NCI-H128 (cell line): Measurements from ENCODE around the gene PSAP.

Experiments used
- DNase-seq: peaks from one replicate; lab custom pipeline; 2025; ENCODE audit not compliant: unreplicated experiment; lab: John Stamatoyannopoulos, UW

PSAP gene

DNA sequence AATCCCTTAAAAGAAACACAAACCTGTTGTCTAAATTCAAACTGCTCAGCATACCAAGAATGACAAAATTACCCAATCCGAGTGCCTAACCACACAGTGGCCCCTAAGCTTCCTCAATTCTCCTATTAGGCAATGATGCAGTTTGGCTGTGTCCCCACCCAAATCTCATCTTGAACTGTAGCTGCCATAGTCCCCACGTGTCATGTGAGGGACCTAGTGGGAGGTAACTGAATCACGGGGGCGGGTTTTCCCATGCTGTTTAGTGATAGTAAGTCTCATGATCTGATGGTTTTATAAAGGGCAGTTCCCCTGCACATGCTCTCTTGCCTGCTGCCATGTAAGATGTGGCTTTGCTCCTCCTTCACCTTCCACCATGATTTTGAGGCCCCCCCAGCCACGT lies 21.9 kb downstream of the PSAP start:
- DNase-seq, result no peak

DNA sequence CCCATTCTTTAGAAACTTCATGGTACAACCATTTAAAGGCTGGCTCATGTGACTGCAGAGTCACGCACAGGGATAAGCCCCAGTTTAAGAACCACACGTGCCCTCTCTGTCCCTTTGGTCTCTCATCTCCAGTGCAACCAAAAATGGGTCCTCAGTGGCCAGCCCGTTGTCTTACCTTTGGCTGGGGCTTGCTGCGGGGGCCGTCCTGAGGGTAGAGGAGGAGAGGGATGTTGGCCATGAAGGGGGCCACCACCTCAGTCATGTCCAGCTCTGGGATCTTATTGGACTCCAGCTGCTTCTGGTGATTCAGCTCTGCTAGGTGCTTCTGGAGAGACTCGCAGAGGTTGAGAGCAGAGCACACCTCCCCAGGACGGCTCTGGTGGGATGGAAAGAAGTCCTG lies 22.3 kb downstream of the PSAP start:
- no peak for DNase-seq

DNA sequence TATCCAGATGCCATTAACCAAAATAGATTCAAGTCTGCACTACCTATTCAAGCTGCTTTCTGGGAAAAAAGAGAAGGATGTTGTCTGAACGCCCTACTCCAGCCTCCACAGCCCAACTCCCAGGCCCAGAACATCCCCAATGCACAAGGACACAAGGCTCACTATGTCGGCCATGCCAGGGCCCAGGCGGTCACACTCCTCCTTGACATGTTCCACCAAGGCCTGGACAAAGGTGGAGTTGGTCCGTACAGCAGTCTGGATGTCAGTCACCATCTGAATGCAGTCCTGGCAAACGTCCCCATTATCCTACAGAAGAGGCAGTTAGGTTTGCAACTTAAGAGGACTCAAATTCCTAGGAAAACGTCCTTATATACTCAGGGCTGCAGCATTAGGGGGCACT lies 23.2 kb downstream of the PSAP start:
- no peak for DNase-seq

DNA sequence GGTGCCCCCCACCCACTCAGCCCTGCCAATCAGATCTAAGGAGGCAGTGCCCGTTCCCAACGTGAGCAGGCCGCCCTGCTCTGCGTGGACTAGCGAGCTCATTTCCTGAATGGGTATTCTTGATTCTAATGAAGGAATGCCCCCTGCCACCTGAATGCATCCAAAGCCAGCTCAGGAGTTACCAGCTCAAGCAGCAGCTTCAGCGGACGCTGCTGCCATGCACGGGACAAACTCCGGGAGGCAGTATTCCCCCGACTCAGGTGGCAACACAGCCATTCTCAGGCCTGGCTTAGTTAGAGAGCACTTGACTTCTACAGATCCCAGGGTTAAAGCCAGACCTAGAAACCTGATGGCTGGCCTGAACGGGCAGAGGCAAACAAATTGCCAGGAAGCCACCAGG lies 25.8 kb downstream of the PSAP start:
- DNase-seq, result no peak

DNA sequence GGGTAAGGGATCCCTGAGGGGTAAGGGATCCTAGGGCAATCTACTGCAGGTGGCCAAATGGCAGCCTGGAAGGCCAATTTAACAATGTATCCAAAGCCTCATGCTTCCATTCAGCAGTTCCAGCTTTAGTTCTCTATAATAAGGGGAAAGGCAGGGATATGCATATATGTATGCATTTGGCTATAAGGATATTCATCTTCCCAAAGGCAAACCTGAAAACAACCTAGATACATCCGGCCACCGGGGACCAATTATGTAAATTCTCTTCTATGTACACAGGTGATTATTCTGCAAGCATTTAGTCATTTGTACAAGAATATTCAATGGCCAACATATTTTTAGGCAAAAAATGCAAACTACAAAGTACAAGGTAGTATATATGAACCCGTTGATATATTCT lies 26.7 kb downstream of the PSAP start:
- no peak for DNase-seq

DNA sequence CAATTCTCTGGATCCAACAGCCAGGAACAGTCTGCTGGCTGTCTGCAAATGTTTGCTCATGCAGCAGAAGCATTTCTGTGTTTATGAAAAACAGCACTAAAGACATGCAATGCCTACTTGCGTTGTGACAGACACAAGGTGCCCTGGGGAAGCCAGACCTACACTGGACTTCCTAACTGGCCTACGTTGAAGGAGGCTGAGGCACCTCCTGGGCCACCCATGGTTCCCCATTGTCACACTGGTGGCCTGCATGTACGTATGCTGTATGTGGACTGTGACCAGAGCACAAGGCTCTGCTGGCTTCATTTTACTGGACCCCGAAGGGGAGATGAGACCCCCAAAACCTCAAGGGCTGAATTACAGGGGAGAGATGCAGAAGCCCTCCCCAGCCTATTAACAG lies 27.7 kb downstream of the PSAP start:
- no peak for DNase-seq

DNA sequence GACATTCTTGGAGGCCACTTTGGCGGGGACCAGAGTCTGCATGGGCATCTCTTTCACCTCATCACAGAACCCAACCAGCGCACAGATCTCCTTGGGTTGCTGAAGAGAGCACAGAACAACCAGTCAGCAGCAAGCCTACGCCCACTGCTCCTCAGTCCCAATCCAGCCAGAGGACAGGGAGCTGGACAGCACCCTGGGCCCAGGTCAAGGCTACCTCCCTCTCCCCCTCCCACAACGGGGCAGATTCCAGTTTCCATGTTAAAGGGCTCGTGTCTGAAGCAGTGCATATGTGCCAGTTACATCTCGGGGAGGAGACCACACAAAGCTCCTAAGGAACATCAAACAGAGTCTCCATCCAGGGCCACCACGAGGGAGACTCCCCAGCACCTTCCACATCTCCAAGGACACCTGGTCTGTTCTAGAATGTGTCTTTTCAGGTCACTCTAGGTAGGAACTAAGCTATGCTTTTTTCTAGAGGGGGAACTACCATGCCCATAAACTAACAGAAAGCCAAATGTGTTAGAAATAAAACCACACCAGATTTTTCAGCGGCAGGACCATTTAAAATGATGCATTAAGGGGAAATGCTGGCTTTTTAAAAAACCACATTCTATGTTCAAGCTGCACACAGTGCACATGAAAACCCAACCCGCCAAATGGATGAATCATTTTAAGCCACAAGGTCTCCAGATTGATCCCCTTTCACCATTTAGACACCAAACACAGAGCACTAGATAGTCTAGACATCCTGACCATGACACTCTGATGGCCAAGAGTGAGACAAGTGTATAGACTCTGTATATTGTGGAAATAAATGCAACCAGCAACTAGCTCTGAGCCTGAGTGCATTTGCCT lies 28.9 kb downstream of the PSAP start:
- DNase-seq, result no peak

DNA sequence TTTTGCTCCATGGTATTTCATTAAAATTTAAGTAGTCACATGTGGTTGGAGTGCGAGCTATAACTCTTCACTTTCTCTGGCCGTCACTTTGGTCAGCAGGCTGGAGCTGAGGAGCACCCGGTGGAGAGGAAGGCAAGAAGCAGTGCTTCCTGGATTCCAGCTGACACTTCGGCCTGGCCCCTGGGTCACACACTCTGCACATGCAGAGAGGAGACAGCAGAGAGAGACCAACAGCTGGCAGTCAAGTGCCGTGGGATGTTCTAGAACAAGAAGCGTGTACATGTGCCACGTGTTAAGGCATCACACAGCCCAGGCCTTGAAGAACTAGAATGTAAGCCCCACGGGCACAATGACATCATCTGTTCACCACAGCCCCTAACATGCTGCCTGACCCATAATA lies 30.1 kb downstream of the PSAP start:
- DNase-seq, result no peak

DNA sequence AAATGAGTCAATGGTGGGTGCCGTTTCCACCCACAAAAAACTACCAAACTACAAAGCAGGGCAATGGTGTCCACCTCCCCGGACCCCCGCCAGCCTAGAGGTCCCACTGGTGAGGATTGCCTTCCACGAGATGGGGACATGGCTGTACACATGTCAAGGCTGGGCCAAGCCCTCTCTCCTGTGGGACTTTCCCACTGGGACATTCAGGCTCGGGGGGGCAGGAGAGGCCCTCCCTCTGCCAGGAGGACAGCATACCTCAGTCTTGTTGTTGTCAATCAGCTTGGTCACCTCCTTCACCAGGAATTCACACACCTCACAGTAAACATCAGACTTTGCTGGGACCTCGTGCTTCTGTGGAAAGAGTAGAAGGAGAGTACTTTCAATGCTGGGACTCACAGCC lies 31.1 kb downstream of the PSAP start:
- DNase-seq, result no peak

DNA sequence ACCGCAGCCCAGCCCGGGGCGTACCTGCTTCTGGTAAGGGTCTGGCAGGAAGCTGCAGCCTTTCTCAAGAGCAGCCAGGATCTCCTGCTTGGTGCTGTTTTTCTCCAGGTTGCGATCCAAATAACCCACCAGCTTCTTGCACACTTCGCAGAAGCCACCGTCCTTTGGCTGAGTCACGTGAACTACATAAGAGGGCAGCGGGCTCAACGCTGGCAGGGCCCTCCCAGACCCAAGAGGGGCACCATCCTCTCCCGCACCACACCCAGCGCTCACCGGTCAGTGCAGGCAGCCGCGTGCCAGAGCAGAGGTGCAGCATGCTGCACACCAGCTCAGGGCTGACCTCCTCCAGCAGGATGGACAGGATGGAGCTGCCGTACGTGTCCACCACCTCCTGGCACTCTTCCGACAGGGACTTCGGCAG lies 31.6 kb downstream of the PSAP start:
- no peak for DNase-seq

DNA sequence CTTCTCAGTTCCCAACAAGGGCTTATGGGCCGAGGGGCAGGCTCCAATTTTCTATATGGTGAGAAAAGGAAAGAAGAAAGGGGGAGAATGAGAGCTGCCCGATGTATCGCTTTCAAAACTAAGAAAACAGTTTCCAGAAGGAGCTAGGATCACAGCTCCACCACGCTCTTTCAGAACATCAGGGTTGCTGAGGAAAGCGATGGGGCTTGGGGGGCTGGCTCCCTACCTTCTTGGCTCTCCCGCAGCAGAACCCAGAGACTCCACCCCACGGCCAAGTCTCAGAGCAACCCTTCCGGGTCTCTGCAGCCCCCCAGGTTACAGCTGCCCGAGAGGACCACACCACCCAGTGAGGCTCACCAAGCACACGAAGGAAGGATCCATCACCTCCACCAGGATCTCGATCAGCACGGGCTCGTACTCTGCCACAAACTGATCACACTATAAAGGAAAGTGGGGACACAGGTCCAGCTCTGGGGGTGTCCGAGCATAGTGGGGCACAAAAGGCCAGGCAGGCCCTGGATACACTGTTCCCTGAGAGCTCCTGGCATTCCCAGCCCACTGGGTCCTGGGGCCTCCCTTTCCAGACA lies 32.3 kb downstream of the PSAP start:
- DNase-seq, result no peak

DNA sequence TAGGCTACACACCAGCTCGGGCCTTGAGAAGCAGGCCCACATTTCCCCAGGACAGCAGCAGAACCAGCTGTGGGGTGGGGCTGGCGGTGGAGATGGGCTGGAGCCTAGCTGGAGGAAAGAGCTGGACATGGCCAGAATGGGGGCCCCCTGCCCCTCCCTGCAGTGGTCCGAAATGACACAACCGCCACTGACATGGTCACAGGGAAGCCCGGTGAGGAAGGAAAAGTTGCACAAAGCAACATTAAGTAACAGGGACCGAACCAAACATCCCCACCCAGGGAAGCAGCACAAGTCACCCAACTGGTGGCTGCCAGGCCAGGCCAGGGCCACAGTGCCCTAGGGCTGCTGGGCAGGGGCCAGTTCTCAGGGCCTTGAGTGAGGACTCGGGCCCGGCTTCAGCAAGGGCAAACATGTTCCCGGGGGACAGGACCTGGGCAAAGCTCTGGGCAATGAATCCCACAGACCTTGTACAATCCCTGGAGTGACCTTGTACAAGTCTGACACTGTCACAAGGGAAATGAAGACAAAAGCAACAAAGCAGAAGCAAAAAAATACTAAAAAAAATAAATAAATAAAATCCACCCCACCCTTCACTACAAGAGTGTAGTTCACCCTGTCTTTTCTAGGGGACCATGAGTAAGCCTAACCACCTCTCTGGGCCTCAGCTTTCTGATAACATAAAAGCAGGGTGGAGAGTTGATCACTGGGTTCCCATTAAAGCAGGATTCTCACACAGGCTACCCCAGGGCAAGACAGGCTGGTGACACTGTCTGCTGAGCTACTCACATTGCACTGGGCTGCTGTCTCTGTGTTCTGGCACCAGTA lies 33.0 kb downstream of the PSAP start:
- DNase-seq, result no peak

DNA sequence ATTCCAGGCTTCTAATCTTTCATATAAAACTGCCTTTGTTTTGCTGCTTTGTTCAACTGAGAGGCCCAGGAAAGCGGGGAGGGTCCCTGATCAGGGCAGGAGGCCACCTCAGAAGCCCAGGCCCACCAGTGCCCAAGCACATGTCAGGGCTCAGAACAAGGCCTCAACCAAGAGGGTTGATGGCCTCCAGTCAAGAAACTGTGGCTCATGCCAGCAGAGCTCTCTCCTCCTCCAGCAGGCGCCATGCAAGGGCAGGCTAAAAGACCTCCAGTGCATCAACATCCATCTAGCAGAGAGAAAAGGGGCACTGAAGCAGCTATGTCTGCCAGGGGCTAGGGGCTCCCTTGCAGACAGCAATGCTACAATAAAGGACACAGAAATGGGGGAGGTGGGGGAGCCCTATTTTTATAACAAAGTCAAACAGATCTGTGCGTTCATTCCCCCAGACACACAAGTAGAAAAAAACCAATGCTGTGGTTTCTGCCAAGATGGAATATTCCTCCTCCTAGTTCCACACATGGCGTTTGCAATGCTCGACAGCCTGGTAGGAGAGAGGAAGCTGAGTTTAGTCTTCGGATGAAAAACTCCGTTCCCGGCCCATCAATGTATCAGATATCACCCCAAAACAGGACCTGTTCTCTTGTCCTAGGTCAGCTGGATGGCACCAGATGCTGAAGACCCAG lies 34.0 kb downstream of the PSAP start:
- DNase-seq, result no peak

DNA sequence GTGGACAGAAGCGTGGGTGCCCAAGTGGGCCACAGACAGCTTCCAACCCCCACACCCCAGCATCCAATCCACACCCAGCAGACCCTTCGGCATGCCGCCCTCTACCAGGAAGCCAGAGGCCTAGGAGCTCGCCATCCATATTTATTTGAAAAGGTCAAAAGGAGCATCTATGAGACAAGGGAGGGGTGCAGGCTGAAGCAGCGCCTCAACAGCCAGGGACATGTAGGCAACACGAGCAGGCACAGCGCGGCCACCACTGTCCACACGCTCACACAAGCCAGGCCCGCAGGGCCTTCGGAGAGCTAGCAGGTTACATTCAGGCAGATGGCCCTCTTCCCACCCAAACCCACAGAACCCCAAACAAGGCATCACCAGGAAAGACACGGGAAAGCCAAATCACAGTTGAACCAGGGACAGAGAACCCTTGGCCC lies 34.6 kb downstream of the PSAP start:
- no peak for DNase-seq

DNA sequence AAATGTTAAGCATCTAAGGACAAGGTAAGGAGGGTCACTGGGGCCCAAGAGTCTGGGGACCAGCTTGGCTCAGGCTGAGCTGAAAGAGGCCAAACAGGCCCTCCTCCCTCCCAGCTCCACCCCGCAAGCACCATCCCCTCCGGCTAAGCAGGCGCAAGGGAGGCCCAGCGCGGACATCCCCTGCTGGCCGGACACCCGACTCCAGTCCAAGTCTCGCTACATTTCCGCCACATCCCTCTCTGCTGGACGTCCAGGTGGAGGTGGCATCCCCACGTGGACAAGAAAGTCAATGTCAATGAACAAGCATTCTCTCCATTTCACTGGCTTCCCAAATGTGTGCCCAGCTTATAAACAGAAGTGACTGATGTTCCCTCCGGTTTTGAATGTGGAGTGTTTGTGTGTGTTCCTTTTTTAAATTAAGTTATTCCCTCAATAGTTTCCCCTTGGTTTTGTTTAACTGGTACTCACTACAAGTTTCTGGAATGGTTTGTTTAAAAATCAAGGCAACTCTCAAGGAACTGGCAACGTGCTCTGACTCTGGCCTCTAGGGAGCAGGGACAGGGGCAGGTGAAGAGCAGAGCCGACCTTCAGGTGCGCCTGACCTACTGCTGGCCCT lies 35.4 kb downstream of the PSAP start:
- DNase-seq, result no peak

DNA sequence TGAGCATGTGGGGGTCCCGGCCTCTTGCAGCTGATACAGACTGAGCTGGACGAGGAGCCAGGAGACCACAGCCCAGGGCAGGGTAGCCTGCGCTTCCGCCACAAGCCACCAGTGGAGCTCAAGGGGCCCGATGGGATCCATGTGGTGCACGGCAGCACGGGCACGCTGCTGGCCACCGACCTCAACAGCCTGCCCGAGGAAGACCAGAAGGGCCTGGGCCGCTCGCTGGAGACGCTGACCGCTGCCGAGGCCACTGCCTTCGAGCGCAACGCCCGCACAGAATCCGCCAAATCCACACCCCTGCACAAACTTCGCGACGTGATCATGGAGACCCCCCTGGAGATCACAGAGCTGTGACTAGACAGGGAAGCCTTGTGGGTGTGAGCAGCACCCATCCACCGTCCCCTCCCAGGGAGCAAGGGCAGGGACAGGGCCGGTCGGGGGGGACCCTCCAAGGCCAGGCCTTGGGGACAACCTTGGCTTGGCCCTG lies 36.1 kb downstream of the PSAP start:
- no peak for DNase-seq

DNA sequence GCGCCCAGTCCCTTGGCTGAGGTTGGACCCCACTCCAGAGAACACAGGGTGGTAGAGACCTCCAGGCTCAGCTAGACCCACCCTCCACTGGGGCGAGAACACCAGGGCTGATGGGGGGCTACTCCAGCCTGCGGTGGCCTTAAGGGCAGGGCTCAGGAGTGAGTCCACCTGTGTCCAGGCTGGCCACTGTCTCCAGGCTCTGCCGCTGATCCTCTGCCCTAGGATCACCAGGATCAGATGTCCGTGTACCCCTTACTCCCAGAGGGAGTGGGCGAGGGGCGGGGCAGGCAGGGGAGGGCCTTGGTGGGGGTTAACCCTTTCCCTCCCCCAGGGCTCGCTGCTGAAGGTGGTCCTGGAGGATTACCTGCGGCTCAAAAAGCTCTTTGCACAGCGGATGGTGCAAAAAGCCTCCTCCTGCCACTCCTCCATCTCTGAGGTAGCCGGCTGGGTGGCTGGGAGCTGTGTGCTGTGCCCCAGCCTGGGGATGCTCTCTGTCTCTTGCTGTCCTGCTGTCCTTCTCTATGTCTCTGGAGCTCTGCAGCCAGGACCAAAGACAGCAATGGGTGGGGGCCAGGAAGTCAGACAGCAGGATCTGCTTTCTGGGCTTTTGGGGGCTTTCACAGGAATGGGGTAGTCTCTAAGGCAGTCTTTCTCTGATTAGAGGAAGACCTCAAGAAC lies 38.0 kb downstream of the PSAP start:
- no peak for DNase-seq

DNA sequence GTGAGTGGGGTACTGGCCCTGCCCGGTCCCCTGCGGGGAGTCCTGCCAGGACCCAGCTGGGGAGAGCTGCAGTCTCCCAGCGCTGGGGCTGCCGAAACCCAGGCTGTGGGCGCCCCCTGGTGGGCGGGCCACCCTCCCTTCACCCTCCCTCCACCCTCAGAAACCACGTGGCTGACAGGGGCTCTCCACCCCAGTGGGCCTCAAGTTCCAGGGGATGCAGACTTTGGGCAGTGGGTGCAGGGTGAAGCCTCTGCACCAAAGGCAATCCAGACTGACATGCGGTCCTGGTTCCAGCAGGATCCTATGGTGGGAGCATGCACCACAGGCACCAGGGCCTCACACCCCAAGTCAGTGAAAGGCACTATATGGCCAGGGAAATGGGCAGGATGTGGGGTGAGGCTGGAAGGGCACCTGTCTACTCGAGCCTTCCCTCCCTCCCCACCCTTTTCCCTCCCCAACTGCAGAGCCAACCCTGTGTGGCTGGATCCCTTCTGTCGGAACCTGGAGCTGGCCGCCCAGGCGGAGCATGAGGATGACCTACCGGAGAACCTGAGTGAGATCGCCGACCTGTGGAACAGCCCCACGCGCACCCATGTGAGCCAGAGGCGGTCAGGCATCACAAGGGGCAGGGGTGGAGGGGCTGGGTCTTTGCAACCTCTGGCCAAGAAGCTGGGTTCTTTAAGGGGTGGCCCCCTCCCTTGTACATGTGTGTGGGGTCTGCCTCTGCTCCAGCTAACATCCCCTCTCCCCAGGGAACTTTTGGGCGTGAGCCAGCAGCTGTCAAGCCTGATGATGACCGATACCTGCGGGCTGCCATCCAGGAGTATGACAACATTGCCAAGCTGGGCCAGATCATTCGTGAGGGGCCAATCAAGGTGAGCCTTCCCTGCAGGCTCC lies 38.8 kb downstream of the PSAP start:
- no peak for DNase-seq

DNA sequence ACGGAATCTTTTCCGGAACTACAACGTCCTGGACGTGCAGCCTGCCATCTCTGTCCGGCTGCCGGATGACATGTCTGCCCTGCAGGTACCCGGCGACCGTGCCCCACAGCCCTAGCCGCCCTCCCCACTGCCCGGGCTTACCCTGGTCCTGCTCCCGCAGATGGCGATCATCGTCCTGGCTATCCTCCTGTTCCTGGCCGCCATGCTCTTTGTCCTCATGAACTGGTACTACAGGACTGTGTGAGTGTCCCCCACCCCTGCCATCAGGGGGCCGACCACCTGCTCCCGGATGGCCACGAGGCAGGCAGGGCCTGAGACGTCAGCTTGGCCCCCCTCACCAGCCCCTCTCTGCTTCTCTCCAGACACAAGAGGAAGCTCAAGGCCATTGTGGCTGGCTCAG lies 39.7 kb downstream of the PSAP start:
- no peak for DNase-seq
